ENCODE measurements around the gene C6orf89. TPM values are rescaled to one million over a fixed set of nuclear protein-coding genes. Genes with fewer than 3 reads are reported as not detected.

Gene C6orf89
- total RNA-seq, 4 donors from 2014 or later = 29.8 to 42.1 (median 37.9) TPM

GRCh38 chr6:36970892-36971842 lies 85.4 kb downstream of the C6orf89 start:
- Histone ChIP-seq H3K4me1 (peaks cover 39% of the 10 kb centered on the region), H3K4me3 (no peak overlapping the region), H3K27ac (no peak overlapping the region), H3K9me3 (no peaks in the 10 kb centered on the region), H3K36me3 (peaks cover 94% of the 10 kb centered on the region), H3K27me3 (no peaks in the 10 kb centered on the region)
- WGBS = 66% methylated on average over 12 of the region's 17 CpGs
- no peak for TF ChIP-seq POLR2AphosphoS5 (IDR thresholded peaks at IDR 0.05)
- no peak for DNase-seq (ENCODE audit: low spot score in 2 of 2)

GRCh38 chr6:36971921-36972673 lies 86.3 kb downstream of the C6orf89 start:
- WGBS = 74% methylated on average over 13 of the region's 14 CpGs
- peaks cover 39% of the 10 kb centered on the region for H3K4me1 ChIP-seq
- no peak for DNase-seq (ENCODE audit: low spot score in 2 of 2)
- H3K36me3 ChIP-seq = peaks cover 100% of the 10 kb centered on the region
- no peak overlapping the region for H3K27ac ChIP-seq
- no peak overlapping the region for H3K4me3 ChIP-seq
- no peaks in the 10 kb centered on the region for H3K27me3 ChIP-seq
- no peaks in the 10 kb centered on the region for H3K9me3 ChIP-seq
- TF ChIP-seq POLR2AphosphoS5 (IDR thresholded peaks at IDR 0.05) (no peak), EP300 (IDR thresholded peaks at IDR 0.05) (no peak), POLR2A (IDR thresholded peaks at IDR 0.05) (no peak)
- TF ChIP-seq, protein P1, sequence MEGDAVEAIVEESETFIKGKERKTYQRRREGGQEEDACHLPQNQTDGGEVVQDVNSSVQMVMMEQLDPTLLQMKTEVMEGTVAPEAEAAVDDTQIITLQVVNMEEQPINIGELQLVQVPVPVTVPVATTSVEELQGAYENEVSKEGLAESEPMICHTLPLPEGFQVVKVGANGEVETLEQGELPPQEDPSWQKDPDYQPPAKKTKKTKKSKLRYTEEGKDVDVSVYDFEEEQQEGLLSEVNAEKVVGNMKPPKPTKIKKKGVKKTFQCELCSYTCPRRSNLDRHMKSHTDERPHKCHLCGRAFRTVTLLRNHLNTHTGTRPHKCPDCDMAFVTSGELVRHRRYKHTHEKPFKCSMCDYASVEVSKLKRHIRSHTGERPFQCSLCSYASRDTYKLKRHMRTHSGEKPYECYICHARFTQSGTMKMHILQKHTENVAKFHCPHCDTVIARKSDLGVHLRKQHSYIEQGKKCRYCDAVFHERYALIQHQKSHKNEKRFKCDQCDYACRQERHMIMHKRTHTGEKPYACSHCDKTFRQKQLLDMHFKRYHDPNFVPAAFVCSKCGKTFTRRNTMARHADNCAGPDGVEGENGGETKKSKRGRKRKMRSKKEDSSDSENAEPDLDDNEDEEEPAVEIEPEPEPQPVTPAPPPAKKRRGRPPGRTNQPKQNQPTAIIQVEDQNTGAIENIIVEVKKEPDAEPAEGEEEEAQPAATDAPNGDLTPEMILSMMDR (IDR thresholded peaks at IDR 0.05) = no peak

GRCh38 chr6:36973190-36973589 lies 87.4 kb downstream of the C6orf89 start:
- peaks cover 29% of the 10 kb centered on the region for H3K4me1 ChIP-seq
- DNase-seq (ENCODE audit: low spot score in 2 of 2) = no peak
- H3K36me3 ChIP-seq = peaks cover 100% of the 10 kb centered on the region
- H3K27ac ChIP-seq = no peak overlapping the region
- 97% methylated on average over 1 of the region's 1 CpG for WGBS
- no peaks in the 10 kb centered on the region for H3K27me3 ChIP-seq
- no peak for TF ChIP-seq POLR2AphosphoS5 (IDR thresholded peaks at IDR 0.05)
- TF ChIP-seq, protein P1 (IDR thresholded peaks at IDR 0.05) = no peak
- TF ChIP-seq EP300 (IDR thresholded peaks at IDR 0.05) = no peak
- no peak for TF ChIP-seq POLR2A (IDR thresholded peaks at IDR 0.05)
- H3K9me3 ChIP-seq = no peaks in the 10 kb centered on the region
- H3K4me3 ChIP-seq = no peak overlapping the region

DNA sequence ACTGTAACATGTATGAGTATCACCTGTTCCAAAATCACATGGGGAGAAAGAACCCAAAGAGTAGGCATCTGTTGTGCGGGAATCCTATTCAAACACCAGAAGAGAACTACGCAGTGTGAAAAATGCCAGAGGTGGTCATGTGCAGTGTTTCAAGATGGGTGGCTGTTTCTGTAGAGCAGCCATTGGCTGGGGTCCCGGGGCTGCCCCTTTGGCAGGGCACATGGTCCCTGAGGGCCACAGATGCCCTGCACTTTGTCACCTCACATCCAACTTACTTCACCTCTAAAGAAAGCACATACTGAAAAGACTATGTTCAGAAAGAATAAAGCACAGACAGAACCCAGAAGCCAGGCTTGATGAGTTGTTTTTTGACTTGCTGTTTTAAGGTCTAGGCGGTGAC lies 87.9 kb downstream of the C6orf89 start:
- Histone ChIP-seq H3K4me3 (no peak overlapping the region), H3K9me3 (no peaks in the 10 kb centered on the region), H3K36me3 (peaks cover 98% of the 10 kb centered on the region), H3K4me1 (peaks cover 25% of the 10 kb centered on the region), H3K27me3 (no peaks in the 10 kb centered on the region), H3K27ac (no peak overlapping the region)
- no peak for DNase-seq (ENCODE audit: low spot score in 2 of 2)
- WGBS = 68% methylated on average over 4 of the region's 4 CpGs
- TF ChIP-seq POLR2AphosphoS5 (IDR thresholded peaks at IDR 0.05) = no peak
- TF ChIP-seq POLR2A (IDR thresholded peaks at IDR 0.05) = no peak
- no peak for TF ChIP-seq EP300 (IDR thresholded peaks at IDR 0.05)
- TF ChIP-seq, protein P1 (IDR thresholded peaks at IDR 0.05) = no peak

DNA sequence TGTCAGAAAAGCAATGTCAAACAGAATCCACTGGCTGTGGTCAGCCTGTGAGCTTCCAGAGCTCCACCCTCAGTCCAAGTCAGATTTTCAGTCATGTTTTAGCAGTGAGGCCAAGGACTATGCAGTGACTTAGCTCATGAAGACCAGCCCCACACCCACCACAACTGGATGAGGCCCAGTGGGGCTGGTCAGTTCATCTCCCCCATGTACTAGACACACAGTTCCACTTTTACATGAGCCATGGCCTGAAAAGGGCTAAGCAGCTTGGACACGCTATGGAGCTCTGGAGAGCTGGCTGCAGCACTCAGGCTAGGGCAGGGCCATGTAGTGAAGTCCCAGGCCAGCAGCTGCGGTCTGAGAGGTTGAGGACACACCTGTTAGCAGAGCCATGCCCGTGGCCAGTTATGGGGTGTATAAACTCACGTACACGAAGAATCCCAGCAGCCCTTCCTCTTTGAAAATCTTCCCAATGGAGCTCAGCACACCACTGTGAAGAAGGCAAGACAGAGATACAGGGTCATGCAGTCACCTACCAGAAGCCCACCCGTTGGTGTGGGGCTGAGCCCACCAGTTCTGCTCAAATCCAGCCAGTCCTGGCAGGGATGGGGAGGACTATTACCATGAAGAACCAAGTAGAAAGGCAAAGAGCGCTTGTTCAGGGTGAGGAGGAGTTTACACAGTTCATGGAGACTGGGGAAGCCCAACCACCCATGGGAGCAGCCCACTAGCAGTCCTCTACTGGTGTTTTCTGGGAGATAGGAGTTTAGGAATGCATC lies 89.7 kb downstream of the C6orf89 start:
- Histone ChIP-seq H3K4me3 (no peak overlapping the region), H3K27ac (no peak overlapping the region), H3K27me3 (no peaks in the 10 kb centered on the region), H3K9me3 (no peaks in the 10 kb centered on the region), H3K36me3 (peaks cover 81% of the 10 kb centered on the region), H3K4me1 (peaks cover 23% of the 10 kb centered on the region)
- no peak for TF ChIP-seq POLR2A (IDR thresholded peaks at IDR 0.05)
- TF ChIP-seq POLR2AphosphoS5 (IDR thresholded peaks at IDR 0.05) = no peak
- TF ChIP-seq, protein P1 (IDR thresholded peaks at IDR 0.05) = no peak
- TF ChIP-seq EP300 (IDR thresholded peaks at IDR 0.05) = no peak
- DNase-seq (ENCODE audit: low spot score in 2 of 2) = no peak
- WGBS = 90% methylated on average over 3 of the region's 7 CpGs

All from suprapubic skin (tissue), 4 donors.